B cell (primary cell): ENCODE results near the gene CALHM3.

Experiments used
- CTCF ChIP-seq: fragments of 200-600 bp; IDR thresholded peaks from one replicate; pipeline ENCODE4 v1.8.0; 2022; ENCODE audit warnings: antibody characterized with exemption, mild to moderate bottlenecking
- EZH2 ChIP-seq: IDR thresholded peaks from 2 replicates; pipeline ENCODE4 v1.6.1; 2012; ENCODE audit warnings: borderline replicate concordance, low read depth, mild to moderate bottlenecking, moderate library complexity, low read length; ENCODE audit not compliant: insufficient read depth, poor library complexity, severe bottlenecking

DNA sequence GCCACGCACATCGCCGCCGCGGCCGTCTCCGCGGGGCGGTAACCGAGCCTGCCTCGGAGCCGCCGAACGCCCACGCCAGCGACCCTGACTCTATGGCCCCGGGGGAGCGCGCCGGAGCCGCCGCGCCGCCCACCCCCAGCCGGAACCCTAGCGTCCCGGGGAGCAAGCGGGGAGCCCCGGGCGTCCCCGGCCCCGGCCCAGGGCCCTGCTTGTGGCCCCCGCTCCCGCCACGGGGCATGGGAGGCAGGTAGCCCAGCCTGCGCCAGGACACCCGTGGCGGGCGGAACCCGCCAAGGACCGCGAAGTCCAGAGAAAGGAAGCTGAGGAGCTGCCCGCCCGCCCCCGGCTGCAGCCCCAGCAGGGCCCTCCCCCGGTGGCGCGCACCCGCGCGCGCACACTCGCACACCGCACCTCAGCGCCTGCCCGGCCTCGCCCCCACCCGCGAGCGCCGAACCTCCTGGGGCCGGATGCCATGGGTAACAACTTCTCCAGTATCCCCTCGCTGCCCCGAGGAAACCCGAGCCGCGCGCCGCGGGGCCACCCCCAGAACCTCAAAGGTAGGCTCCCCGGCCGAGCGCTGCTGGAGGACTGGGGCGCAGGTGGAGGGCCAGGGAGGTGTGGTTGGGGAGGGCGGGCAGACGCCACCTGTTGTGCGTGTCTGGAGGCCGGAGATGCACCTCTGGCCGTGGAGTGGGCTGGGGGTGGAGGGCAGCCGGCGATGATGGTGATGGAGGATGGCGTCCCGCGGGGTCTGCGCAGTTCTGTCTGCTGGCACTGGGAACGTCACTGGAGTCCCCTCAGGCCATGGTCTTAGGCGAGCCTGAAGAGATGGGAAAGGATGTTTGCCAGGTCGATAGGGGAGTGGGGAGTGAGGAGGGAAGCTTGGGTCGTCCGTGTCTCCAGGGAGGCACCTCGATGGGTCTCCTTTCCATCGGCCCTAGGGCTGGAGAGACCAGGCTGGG, 15.2 kb upstream of the CALHM3 start:
- no peak for TF ChIP-seq CTCF
- TF ChIP-seq EZH2 = no peak
